ENCODE data around the gene KCTD12.

DNA sequence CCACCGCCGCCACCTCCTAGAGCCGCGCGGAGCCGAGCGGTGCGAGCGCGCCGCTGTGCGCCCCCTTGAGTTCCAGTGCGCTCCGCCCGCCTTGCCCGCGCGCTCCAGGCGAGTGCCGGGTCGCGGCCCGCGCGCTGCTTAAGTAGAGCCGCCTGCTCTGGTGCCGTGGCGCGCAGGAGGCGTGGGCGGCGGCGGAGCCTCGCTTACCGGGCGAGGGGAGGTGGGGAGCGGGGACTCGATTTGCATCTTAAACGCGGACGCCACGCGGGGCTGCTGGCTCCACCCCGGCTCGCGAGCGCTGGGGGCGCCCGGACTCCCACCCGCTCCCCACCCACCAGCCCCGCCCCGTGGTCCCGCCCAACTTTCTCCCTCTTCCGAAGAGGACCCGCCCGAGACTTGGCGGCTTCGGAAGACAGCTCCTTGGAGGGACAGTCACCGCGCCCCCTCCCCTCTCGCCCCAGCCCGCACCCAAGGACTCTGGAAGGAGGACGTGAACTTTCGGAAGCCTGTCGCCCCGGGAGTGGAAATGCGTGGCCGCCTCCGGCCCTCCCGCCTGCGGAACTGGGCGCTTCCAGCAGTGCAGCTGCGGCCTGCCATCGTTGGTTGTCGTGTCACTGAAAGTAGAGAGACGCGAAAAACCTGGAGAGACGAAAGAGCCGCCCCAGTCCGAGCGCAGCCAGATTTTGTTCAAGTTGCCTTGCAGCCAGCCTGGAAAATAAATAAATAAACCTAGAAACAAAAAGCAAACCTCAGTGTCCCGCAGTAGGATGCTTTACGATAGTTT, at the start of gene KCTD12:
- TF ChIP-seq EZH2 (optimal IDR thresholded peaks at IDR 0.05; ENCODE audit: low read depth, low read length) (no peak), CTCF (IDR thresholded peaks at IDR 0.05; ENCODE audit: low read length) (no peak), EZH2phosphoT487 (IDR thresholded peaks at IDR 0.05; ENCODE audit: low read length) (no peak)
